Measurements from ENCODE around the gene PER3.

Gene PER3

DNA sequence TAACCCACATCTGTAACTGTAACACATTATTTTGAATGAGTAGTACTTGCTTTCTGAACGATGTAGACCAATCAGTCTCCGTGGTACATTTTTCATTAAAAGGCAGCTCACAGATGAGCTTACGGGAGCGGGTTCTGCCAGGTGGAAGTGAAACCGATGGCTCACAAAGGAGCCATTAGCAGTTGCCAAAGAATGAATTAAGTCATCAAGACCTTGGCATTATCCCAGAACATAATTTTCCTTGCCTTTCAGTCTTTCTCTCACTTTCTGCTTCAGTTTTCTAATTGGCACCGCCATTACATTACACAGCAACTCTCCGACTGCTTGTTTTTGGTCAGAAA is 102.3 kb downstream of the PER3 start:
- H3K9ac ChIP-seq (ENCODE audit: low read depth, low read length, poor library complexity, severe bottlenecking), result no peak overlapping the region
- no peaks in the 10 kb centered on the region for H3K27me3 ChIP-seq (ENCODE audit: insufficient read depth, low read length, poor library complexity, severe bottlenecking)
- H3K79me2 ChIP-seq (ENCODE audit: insufficient read depth, low read length), result no peaks in the 10 kb centered on the region
- no peaks in the 10 kb centered on the region for H3K9me3 ChIP-seq (ENCODE audit: insufficient read depth, low read depth, low read length)
- H2AFZ ChIP-seq (ENCODE audit: low read length), result no peak overlapping the region
- no peaks in the 10 kb centered on the region for H4K20me1 ChIP-seq (ENCODE audit: insufficient read depth, low read length, poor library complexity, severe bottlenecking)
- no peaks in the 10 kb centered on the region for H3F3A ChIP-seq (ENCODE audit: low read depth)
- H3K4me2 ChIP-seq (ENCODE audit: low read depth, low read length, poor library complexity, severe bottlenecking), result no peak overlapping the region
- no peaks in the 10 kb centered on the region for H3K9me2 ChIP-seq (replicated peaks; ENCODE audit: low read depth, low read length)
- H3K36me3 ChIP-seq (ENCODE audit: insufficient read depth, low read length), result no peaks in the 10 kb centered on the region
- H3K4me1 ChIP-seq (ENCODE audit: insufficient read depth, low read length, poor library complexity, severe bottlenecking), result no peaks in the 10 kb centered on the region
- no peak for TF ChIP-seq EZH2phosphoT487 (IDR thresholded peaks at IDR 0.05; ENCODE audit: borderline replicate concordance)
- TF ChIP-seq, protein P1, sequence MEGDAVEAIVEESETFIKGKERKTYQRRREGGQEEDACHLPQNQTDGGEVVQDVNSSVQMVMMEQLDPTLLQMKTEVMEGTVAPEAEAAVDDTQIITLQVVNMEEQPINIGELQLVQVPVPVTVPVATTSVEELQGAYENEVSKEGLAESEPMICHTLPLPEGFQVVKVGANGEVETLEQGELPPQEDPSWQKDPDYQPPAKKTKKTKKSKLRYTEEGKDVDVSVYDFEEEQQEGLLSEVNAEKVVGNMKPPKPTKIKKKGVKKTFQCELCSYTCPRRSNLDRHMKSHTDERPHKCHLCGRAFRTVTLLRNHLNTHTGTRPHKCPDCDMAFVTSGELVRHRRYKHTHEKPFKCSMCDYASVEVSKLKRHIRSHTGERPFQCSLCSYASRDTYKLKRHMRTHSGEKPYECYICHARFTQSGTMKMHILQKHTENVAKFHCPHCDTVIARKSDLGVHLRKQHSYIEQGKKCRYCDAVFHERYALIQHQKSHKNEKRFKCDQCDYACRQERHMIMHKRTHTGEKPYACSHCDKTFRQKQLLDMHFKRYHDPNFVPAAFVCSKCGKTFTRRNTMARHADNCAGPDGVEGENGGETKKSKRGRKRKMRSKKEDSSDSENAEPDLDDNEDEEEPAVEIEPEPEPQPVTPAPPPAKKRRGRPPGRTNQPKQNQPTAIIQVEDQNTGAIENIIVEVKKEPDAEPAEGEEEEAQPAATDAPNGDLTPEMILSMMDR (conservative IDR thresholded peaks at IDR 0.05; ENCODE audit: low read length), result no peak
- H3K4me3 ChIP-seq (ENCODE audit: low read length, poor library complexity, severe bottlenecking), result no peak overlapping the region

DNA sequence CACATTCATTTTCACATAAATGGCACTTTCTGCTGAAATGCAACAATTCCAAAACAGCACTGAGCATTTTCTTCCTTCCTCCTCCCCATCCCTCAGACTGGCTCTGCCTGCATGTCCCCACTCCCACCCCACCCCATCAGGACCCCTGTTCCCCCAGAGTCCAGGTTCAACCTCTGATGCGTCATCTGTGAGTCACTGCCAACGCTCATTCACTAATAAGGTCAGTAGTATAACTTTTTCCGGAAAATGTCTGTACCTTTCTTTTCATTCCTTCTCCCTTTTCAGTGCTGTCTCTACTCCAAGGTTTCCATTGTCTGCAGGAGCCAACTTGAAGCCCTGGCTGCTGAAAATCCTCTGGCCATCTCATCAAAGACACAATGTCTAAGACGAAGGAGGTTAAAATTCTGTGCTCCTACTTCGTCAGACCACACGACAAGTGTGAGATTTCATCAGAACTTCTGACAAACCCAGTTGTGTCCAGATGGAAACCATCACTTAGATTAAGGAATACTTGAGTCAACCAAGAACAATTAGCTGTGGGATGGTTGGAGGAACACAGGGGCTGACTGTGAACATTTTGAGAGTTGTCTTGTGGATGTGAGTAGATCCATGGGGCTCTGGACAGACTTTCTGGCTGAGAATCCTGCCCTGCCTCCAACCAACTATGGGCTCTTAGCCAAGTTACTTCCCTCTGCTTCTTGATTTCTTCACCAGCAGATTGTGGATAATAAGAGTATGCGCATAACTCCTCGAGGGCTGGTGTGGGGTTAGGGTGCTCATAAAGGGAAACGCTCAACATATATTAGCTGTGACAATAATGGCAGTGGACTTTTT is 104.4 kb downstream of the PER3 start:
- no peaks in the 10 kb centered on the region for H4K20me1 ChIP-seq (ENCODE audit: insufficient read depth, low read length, poor library complexity, severe bottlenecking)
- no peak overlapping the region for H3K4me2 ChIP-seq (ENCODE audit: low read depth, low read length, poor library complexity, severe bottlenecking)
- H2AFZ ChIP-seq (ENCODE audit: low read length), result no peak overlapping the region
- no peaks in the 10 kb centered on the region for H3K36me3 ChIP-seq (ENCODE audit: insufficient read depth, low read length)
- H3K9ac ChIP-seq (ENCODE audit: low read depth, low read length, poor library complexity, severe bottlenecking), result no peak overlapping the region
- TF ChIP-seq, protein P1 (conservative IDR thresholded peaks at IDR 0.05; ENCODE audit: low read length), result no peak
- no peak for TF ChIP-seq EZH2phosphoT487 (IDR thresholded peaks at IDR 0.05; ENCODE audit: borderline replicate concordance)
- H3K9me2 ChIP-seq (replicated peaks; ENCODE audit: low read depth, low read length), result no peaks in the 10 kb centered on the region
- no peaks in the 10 kb centered on the region for H3K9me3 ChIP-seq (ENCODE audit: insufficient read depth, low read depth, low read length)
- no peaks in the 10 kb centered on the region; the same call in 1 of the 2 replicates for H3F3A ChIP-seq (ENCODE audit: low read depth)
- H3K4me1 ChIP-seq (ENCODE audit: insufficient read depth, low read length, poor library complexity, severe bottlenecking), result peaks cover 4% of the 10 kb centered on the region
- H3K79me2 ChIP-seq (ENCODE audit: insufficient read depth, low read length), result no peaks in the 10 kb centered on the region
- no peaks in the 10 kb centered on the region for H3K27me3 ChIP-seq (ENCODE audit: insufficient read depth, low read length, poor library complexity, severe bottlenecking)
- H3K4me3 ChIP-seq (ENCODE audit: low read length, poor library complexity, severe bottlenecking), result no peak overlapping the region

DNA sequence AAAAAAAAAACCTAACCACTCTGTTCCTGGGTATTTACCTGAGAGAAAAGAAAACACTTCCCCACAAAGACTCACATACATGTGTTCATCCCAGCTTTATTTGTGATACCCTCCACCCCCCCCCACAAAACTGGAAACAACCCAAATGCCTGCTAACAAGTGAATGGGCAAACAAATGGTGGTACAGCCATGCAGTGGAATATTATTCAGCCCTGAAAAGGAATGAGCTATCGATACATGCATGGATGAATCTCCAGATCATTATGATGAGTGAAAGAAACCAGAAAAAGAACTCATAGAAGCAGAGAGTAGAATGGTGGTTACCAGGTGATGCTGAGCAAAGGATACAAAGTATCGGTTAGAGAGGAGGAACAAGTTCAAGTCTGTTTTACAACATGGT is 106.8 kb downstream of the PER3 start:
- H3K4me3 ChIP-seq (ENCODE audit: low read length, poor library complexity, severe bottlenecking), result no peak overlapping the region
- H3K4me1 ChIP-seq (ENCODE audit: insufficient read depth, low read length, poor library complexity, severe bottlenecking), result peaks cover 4% of the 10 kb centered on the region
- TF ChIP-seq, protein P1 (conservative IDR thresholded peaks at IDR 0.05; ENCODE audit: low read length), result no peak
- TF ChIP-seq EZH2phosphoT487 (IDR thresholded peaks at IDR 0.05; ENCODE audit: borderline replicate concordance), result no peak

More for the DNA sequence above, 106.8 kb downstream of the PER3 start:
- Histone ChIP-seq H3K9ac (ENCODE audit: low read depth, low read length, poor library complexity, severe bottlenecking) (no peak overlapping the region), H3K4me2 (ENCODE audit: low read depth, low read length, poor library complexity, severe bottlenecking) (no peak overlapping the region), H3K79me2 (ENCODE audit: insufficient read depth, low read length) (no peaks in the 10 kb centered on the region), H3K27me3 (ENCODE audit: insufficient read depth, low read length, poor library complexity, severe bottlenecking) (no peaks in the 10 kb centered on the region), H4K20me1 (ENCODE audit: insufficient read depth, low read length, poor library complexity, severe bottlenecking) (no peaks in the 10 kb centered on the region), H3K9me3 (ENCODE audit: insufficient read depth, low read depth, low read length) (no peaks in the 10 kb centered on the region), H2AFZ (ENCODE audit: low read length) (no peak overlapping the region), H3K9me2 (replicated peaks; ENCODE audit: low read depth, low read length) (no peaks in the 10 kb centered on the region), H3F3A (ENCODE audit: low read depth) (no peaks in the 10 kb centered on the region; the same call in 1 of the 2 replicates), H3K36me3 (ENCODE audit: insufficient read depth, low read length) (no peaks in the 10 kb centered on the region)
